Thoracic aorta (tissue), 2 donors: ENCODE measurements around the gene MORN1. TPM values are rescaled to one million over a fixed set of nuclear protein-coding genes. Genes with fewer than 3 reads are reported as not detected.

Source experiments
- ATAC-seq: fragments of 150-250 bp; one replicate; pipeline ENCODE4 v1.8.0; 2017; ENCODE audit warnings: low read depth; ENCODE audit not compliant: insufficient number of reproducible peaks, low FRiP score
- DNase-seq: peaks from one replicate; pipeline ENCODE4 v3.0.0-alpha.2; 2020; ENCODE audit warnings: low spot score
- H3K27ac ChIP-seq, 2 donors: fragments of 200-600 bp; sonication (generic); 1 replicate in 1 of 2; 2 replicates in 1 of 2; pipeline ENCODE4 v1.5.1; 2016; ENCODE audit warnings: mild to moderate bottlenecking in 2 of 2, moderate library complexity in 2 of 2
- H3K27me3 ChIP-seq: fragments of 200-600 bp; sonication (generic); replicated peaks from 2 replicates; pipeline ENCODE4 v1.6.0; 2016; ENCODE audit warnings: mild to moderate bottlenecking; ENCODE audit not compliant: insufficient read depth
- H3K36me3 ChIP-seq: fragments of 200-600 bp; sonication (generic); one replicate; pipeline ENCODE4 v1.5.1; 2016
- H3K4me1 ChIP-seq, 2 donors: fragments of 200-600 bp; sonication (generic); 1 replicate in 1 of 2; 2 replicates in 1 of 2; pipeline versions ENCODE4 v1.5.1 to v1.6.0; 2016; ENCODE audit warnings: low read depth in 2 of 2, mild to moderate bottlenecking in 1 of 2; ENCODE audit not compliant: control insufficient read depth in 1 of 2
- H3K4me3 ChIP-seq: fragments of 200-600 bp; sonication (generic); 2 replicates; pipeline ENCODE4 v1.5.1; 2016; ENCODE audit warnings: mild to moderate bottlenecking
- H3K9me3 ChIP-seq: fragments of 200-600 bp; sonication (generic); 2 replicates; pipeline ENCODE4 v1.5.1; 2016
- total RNA-seq, 2 donors: library from RNA; depleted of rRNA; stranded (reverse); fragments of >200 nt; gene quantifications; one replicate each; pipeline versions ENCODE4 v1.1.0 to v1.2.3, GENCODE V29; 2016
- TF ChIP-seq, protein P1 (sequence below): fragments of 200-600 bp; sonication (generic); IDR thresholded peaks from one replicate; pipeline ENCODE4 v1.5.1; 2019; ENCODE audit warnings: antibody characterized with exemption

Gene MORN1
- total RNA-seq, 2 donors from 2014 or later = 7.1 to 13.8 TPM

DNA sequence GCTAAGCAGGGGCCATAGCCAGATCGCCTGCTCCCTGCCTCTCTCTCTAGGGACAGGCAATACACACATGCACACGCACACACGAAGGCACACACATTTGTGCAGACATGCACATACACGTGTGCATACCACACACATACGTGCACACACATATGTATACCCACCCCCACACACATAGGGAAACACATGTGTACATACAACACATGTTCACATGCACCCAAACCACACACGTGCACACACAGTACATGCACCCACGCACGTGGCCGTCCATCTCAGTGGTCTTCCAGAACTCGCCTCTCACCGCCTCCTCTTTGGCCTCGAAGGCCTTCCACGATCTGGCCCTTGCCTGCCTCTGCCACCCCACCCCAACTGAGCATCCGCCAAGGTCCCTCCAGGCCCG is 46.3 kb upstream of the MORN1 start:
- Histone ChIP-seq H3K36me3 (no peaks in the 10 kb centered on the region), H3K4me3 (no peak overlapping the region), H3K27ac (no peak overlapping the region), H3K4me1 (no peaks in the 10 kb centered on the region), H3K9me3 (no peaks in the 10 kb centered on the region), H3K27me3 (no peaks in the 10 kb centered on the region)
- no peak for DNase-seq
- ATAC-seq = no peak
- TF ChIP-seq, protein P1, sequence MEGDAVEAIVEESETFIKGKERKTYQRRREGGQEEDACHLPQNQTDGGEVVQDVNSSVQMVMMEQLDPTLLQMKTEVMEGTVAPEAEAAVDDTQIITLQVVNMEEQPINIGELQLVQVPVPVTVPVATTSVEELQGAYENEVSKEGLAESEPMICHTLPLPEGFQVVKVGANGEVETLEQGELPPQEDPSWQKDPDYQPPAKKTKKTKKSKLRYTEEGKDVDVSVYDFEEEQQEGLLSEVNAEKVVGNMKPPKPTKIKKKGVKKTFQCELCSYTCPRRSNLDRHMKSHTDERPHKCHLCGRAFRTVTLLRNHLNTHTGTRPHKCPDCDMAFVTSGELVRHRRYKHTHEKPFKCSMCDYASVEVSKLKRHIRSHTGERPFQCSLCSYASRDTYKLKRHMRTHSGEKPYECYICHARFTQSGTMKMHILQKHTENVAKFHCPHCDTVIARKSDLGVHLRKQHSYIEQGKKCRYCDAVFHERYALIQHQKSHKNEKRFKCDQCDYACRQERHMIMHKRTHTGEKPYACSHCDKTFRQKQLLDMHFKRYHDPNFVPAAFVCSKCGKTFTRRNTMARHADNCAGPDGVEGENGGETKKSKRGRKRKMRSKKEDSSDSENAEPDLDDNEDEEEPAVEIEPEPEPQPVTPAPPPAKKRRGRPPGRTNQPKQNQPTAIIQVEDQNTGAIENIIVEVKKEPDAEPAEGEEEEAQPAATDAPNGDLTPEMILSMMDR = no peak

GRCh38 chr1:2436876-2437275 is 45.5 kb upstream of the MORN1 start:
- Histone ChIP-seq H3K4me1 (no peaks in the 10 kb centered on the region), H3K36me3 (no peaks in the 10 kb centered on the region), H3K27me3 (no peaks in the 10 kb centered on the region), H3K9me3 (no peaks in the 10 kb centered on the region), H3K4me3 (no peak overlapping the region), H3K27ac (no peak overlapping the region)
- ATAC-seq (no peak), DNase-seq (no peak)
- TF ChIP-seq, protein P1 = no peak

- TF ChIP-seq, protein P1 = no peak
- DNase-seq = no peak
Measured at GRCh38 chr1:2435746-2436355, 44.5 kb upstream of the MORN1 start.

DNA sequence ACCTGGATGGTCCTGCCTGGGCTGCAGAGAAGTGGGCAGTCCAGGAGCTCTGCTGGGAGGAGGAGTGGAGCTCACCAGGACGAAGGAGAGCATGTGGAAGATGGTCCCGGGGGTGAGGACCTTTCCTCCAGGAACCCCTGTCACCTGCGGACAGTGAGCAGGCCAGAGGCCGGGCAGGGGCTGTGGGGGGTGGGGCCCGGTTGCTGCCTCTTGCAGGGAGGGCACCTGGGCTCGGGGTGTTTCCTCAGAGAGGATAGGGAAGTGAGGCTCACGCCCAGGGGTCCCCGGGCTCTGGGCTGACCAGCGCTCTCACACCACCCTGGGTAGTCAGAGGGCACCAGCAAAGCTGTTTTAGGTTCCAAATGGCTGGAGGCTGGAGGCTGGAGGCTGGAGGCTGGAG is 43.7 kb upstream of the MORN1 start:
- no peaks in the 10 kb centered on the region for H3K27me3 ChIP-seq
- H3K36me3 ChIP-seq = no peaks in the 10 kb centered on the region

More at GRCh38 chr1:2435746-2436355, 44.5 kb upstream of the MORN1 start:
- no peak for ATAC-seq
- Histone ChIP-seq H3K27ac (no peak overlapping the region), H3K4me3 (no peak overlapping the region), H3K9me3 (no peaks in the 10 kb centered on the region), H3K27me3 (no peaks in the 10 kb centered on the region), H3K36me3 (no peaks in the 10 kb centered on the region), H3K4me1 (no peaks in the 10 kb centered on the region)

GRCh38 chr1:2433936-2434655 is 42.7 kb upstream of the MORN1 start:
- H3K4me3 ChIP-seq = no peak overlapping the region
- no peaks in the 10 kb centered on the region for H3K27me3 ChIP-seq
- H3K4me1 ChIP-seq = no peaks in the 10 kb centered on the region
- ATAC-seq (no peak), DNase-seq (no peak)
- H3K9me3 ChIP-seq = no peaks in the 10 kb centered on the region
- TF ChIP-seq, protein P1 = no peak
- H3K36me3 ChIP-seq = no peaks in the 10 kb centered on the region
- H3K27ac ChIP-seq = no peak overlapping the region

More for the DNA sequence above, 43.7 kb upstream of the MORN1 start:
- no peaks in the 10 kb centered on the region for H3K9me3 ChIP-seq
- no peak overlapping the region for H3K27ac ChIP-seq
- H3K4me3 ChIP-seq = no peak overlapping the region
- ATAC-seq (no peak), DNase-seq (no peak)
- TF ChIP-seq, protein P1 = no peak
- no peaks in the 10 kb centered on the region for H3K4me1 ChIP-seq
